HCT116 (cell line): ENCODE results near the gene TRIM62.

ENCODE experiments used
- CTCF ChIP-seq, 3 experiments: fragments of 200-600 bp in 1 of 3; sonication (generic) in 1 of 3; IDR thresholded peaks in 2 of 3; conservative IDR thresholded peaks in 1 of 3; 2 replicates each; pipeline ENCODE4 v1.5.1; 2012 to 2017; ENCODE audit warnings: low read depth in 2 of 3, low read length in 2 of 3, antibody characterized with exemption in 1 of 3, borderline replicate concordance in 1 of 3, control low read depth in 1 of 3, mild to moderate bottlenecking in 1 of 3, mixed read lengths in 1 of 3, mixed run types in 1 of 3, moderate library complexity in 1 of 3; ENCODE audit not compliant: insufficient read depth in 1 of 3
- MAX ChIP-seq: IDR thresholded peaks from 2 replicates; pipeline ENCODE4 v1.6.1; 2012
- POLR2AphosphoS5 ChIP-seq: IDR thresholded peaks from 2 replicates; pipeline ENCODE4 v1.6.1; 2011; ENCODE audit warnings: mild to moderate bottlenecking, low read depth, low read length, moderate library complexity
- ZNF274 ChIP-seq: fragments of 200-500 bp; sonication (Bioruptor generic); IDR thresholded peaks from 2 replicates; pipeline ENCODE4 v1.6.1; 2014; ENCODE audit warnings: mild to moderate bottlenecking, low read depth, low read length, inconsistent platforms

GRCh38 chr1:33171977-33172813 lies 9.6 kb downstream of the TRIM62 start:
- TF ChIP-seq CTCF (IDR thresholded peaks at IDR 0.05 in 2 of 3, conservative IDR thresholded peaks at IDR 0.05 in 1 of 3; ENCODE audit: borderline replicate concordance in 1 of 3, insufficient read depth in 1 of 3, low read depth in 2 of 3, low read length in 2 of 3) (no peak), MAX (no peak), ZNF274 (no peak), POLR2AphosphoS5 (no peak)
